ENCODE measurements around the gene EXD3. TPM values are rescaled to one million over a fixed set of nuclear protein-coding genes. Genes with fewer than 3 reads are reported as not detected.
A peak's percentile ranks its signal among the peaks of the same experiment; 100 is the strongest.

Gene EXD3
- total RNA-seq, 1 donor from 2014 or later = 8.6 TPM

DNA sequence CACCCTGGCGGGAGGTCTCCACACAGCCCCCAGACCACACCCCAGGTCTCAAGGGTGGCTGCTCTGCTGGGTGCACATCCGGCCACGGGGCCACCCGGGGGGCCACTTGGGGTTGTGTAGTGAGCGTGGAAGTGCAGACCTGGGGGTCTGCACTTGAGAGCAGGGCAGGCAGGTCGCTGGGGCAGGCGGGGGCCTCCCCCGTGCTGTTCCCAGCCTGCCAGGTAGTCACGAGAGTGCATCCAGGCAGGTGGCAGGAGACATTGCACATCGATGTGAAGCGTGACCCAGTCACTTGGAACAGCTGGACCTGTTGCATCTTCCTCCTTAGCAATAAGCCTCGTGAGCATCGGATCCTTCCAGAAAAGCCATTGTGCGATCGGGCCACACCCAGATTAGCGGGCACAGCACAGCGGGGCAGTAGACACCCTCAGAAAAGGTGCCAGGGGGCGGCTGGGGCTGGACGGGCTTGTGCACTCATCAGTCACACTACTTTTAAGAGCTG is 23.0 kb upstream of the EXD3 start:
- Histone ChIP-seq H3K4me3 (ENCODE audit: low read depth, low read length) (no peak overlapping the region), H3K36me3 (ENCODE audit: control insufficient read depth, insufficient read depth, low read length) (no peaks in the 10 kb centered on the region), H3K27me3 (ENCODE audit: control insufficient read depth, insufficient read depth, low read length) (peaks cover 16% of the 10 kb centered on the region)
- TF ChIP-seq, protein P1, sequence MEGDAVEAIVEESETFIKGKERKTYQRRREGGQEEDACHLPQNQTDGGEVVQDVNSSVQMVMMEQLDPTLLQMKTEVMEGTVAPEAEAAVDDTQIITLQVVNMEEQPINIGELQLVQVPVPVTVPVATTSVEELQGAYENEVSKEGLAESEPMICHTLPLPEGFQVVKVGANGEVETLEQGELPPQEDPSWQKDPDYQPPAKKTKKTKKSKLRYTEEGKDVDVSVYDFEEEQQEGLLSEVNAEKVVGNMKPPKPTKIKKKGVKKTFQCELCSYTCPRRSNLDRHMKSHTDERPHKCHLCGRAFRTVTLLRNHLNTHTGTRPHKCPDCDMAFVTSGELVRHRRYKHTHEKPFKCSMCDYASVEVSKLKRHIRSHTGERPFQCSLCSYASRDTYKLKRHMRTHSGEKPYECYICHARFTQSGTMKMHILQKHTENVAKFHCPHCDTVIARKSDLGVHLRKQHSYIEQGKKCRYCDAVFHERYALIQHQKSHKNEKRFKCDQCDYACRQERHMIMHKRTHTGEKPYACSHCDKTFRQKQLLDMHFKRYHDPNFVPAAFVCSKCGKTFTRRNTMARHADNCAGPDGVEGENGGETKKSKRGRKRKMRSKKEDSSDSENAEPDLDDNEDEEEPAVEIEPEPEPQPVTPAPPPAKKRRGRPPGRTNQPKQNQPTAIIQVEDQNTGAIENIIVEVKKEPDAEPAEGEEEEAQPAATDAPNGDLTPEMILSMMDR (IDR thresholded peaks at IDR 0.05; ENCODE audit: insufficient read depth, low read length, poor library complexity, severe bottlenecking) = no peak
- DNase-seq (ENCODE audit: low read depth) = no peak

DNA sequence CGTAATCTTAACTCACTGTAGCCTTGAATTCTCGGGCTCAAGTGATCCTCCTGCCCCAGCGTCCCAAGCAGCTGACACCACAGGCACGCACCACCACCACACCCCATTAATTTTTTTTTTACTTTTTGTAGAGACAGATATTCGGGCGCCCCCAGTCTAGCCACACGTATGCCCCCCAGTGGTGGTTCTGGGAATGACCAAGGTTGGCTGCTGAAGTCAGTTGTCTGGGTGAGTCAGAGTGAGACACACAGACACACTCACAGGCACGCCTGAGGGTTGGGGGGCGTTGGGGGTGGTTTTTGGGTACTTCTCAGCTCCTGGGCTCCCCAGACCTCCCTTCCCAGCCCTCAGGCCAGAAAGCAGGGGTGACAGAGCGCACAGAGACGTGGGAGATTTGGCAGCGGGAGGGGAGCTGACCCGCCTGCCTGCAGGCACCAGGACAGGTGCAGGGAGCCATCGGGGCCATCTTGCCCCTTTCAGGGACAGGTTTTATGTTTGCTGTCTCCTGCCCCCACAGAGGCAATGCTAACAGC is 22.4 kb upstream of the EXD3 start:
- TF ChIP-seq, protein P1 (IDR thresholded peaks at IDR 0.05; ENCODE audit: insufficient read depth, low read length, poor library complexity, severe bottlenecking) = peak; percentile 91
- peak; percentile 26 for DNase-seq (ENCODE audit: low read depth)
- no peak overlapping the region for H3K4me3 ChIP-seq (ENCODE audit: low read depth, low read length)
- no peaks in the 10 kb centered on the region for H3K36me3 ChIP-seq (ENCODE audit: control insufficient read depth, insufficient read depth, low read length)
- H3K27me3 ChIP-seq (ENCODE audit: control insufficient read depth, insufficient read depth, low read length) = peaks cover 16% of the 10 kb centered on the region

DNA sequence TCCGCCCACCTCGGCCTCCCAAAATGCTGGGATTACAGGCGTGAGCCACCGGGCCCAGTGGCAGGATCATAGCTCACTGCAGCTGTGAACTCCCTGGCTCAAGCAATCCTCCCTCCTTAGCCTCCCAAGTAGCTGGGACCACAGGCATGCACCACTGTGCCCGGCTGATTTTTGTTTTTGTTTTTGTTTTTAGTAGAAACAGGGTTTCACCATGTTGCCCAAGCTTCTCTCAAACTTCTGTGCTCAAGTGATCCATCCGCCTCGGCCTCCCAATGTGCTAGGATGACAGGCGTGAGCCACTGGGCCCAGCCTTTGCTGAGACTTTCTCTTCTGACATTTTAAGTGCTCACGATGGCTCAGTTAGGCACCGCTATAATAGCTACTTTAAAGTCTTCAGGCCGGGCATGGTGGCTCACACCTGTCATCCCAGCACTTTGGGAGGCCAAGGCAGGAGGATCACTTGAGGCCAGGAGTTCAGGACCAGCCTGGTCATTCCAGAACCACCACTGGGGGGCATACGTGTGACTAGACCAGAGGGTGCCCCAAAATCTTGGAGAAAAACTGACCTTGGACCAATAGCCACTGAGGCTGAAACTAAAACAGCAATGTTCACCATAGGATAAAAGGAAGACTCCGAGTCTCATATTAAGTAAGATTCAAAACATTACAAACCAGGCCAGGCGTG is 21.3 kb upstream of the EXD3 start:
- no peak for DNase-seq (ENCODE audit: low read depth)
- Histone ChIP-seq H3K27me3 (ENCODE audit: control insufficient read depth, insufficient read depth, low read length) (peaks cover 18% of the 10 kb centered on the region), H3K4me3 (ENCODE audit: low read depth, low read length) (no peak overlapping the region), H3K36me3 (ENCODE audit: control insufficient read depth, insufficient read depth, low read length) (no peaks in the 10 kb centered on the region)
- TF ChIP-seq, protein P1 (IDR thresholded peaks at IDR 0.05; ENCODE audit: insufficient read depth, low read length, poor library complexity, severe bottlenecking) = no peak

DNA sequence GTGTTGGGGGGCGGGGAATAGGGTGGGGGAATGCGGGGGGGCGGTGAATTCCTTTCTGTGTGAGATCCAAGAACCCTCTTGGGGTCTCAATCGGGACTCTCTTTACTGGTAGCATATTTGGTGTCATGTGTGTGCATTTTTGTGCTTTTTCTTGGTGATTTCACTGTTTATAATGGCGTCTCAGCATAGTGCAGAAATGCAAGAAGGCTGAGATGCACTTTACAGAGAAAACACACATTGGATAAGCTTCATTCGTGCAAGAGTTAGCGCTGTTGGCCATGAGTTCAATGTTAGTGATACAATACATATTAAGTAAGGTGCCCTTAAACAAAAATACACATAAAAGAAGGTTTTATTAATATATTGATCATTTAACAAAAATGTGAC is 19.0 kb upstream of the EXD3 start:
- Histone ChIP-seq H3K36me3 (ENCODE audit: control insufficient read depth, insufficient read depth, low read length) (no peaks in the 10 kb centered on the region), H3K27me3 (ENCODE audit: control insufficient read depth, insufficient read depth, low read length) (peaks cover 30% of the 10 kb centered on the region), H3K4me3 (ENCODE audit: low read depth, low read length) (no peak overlapping the region)
- no peak for DNase-seq (ENCODE audit: low read depth)
- TF ChIP-seq, protein P1 (IDR thresholded peaks at IDR 0.05; ENCODE audit: insufficient read depth, low read length, poor library complexity, severe bottlenecking) = no peak

DNA sequence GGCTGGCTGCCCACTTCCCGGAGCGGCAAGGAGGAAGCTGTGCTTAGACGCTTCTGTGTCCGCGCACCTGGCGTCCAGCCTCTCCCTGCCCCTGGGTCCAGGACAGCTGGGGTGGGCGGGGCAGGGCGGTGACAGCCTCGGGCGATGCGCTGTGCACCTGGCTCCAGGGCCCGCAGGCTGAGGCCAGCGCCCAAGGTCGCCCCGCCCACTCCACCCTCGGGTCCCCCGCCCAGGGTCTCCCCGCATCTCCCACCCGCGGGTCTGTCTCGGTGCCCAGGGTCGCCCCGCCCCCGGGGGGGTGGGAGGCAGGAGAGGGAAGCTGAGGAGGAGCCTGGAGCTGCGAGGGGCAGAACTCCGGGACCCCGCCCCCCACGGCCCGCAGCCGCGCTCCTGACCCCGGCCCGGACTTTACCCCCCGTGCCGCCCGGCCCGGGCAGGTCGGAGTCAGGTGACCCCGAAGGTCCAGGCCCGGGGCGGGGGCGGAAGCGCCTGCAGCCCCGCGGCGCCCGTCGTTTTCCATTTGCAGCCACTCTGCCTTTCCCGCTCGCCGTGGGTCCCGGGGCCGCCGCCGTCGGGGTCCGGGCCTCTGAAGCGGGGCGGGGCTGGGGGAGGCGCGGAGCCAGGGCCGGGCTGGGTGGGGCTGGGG is 18.4 kb upstream of the EXD3 start, which contains the start of gene ENTPD8:
TSS of gene ENTPD8 (minus strand) at position 69 of the 646 bp plus-strand sequence. CDS start 3,072 bp downstream, outside the sequence.
- TF ChIP-seq, protein P1 (IDR thresholded peaks at IDR 0.05; ENCODE audit: insufficient read depth, low read length, poor library complexity, severe bottlenecking) = no peak
- peaks cover 28% of the 10 kb centered on the region for H3K27me3 ChIP-seq (ENCODE audit: control insufficient read depth, insufficient read depth, low read length)
- H3K36me3 ChIP-seq (ENCODE audit: control insufficient read depth, insufficient read depth, low read length) = no peaks in the 10 kb centered on the region
- peak within 1 kb of the TSS; percentile 20 for H3K4me3 ChIP-seq (ENCODE audit: low read depth, low read length)
- no peak for DNase-seq (ENCODE audit: low read depth)
